Measurements from ENCODE around the gene PSMC5. TPM values are rescaled to one million over a fixed set of nuclear protein-coding genes. Genes with fewer than 3 reads are reported as not detected.
"Not testable (repeated sequence)": the region's sequence is repeated elsewhere in the genome, so short reads cannot be mapped to it uniquely, and the experiment has no call there.

PSMC5 gene
- total and polyA plus RNA-seq, 2 experiments from 2014 or later = 93.1 to 199 TPM

DNA sequence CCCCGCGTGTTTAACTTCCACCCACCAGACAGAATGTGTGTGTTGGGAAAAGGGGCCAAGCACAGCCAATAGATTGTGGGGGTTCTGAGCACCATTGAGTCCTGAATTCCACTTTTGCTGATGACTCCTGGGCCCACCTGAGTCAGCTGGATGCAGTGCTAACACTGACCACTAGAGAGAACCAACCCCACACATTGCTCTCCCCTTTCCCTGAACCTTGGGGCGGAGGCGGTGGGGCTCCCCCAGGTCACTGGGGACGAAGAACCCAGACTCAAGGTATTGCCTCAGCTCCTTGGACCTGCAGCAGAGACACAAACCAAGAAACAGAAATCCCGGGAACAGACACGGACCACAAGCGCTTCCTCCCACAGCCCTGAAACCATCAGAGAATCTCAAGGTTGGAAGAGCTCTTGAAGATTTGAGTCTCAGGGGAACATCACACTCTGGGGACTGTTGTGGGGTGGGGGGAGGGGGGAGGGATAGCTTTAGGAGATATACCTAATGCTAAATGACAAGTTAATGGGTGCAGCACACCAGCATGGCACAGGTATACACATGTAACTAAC lies 46.9 kb downstream of the PSMC5 start:
- H3K36me3 ChIP-seq (ENCODE audit: insufficient read depth); H3K27me3 ChIP-seq (ENCODE audit: insufficient read depth); H3K4me1 ChIP-seq (ENCODE audit: insufficient read depth); H3K9me3 Mint-ChIP-seq; DNase-seq (ENCODE audit: low spot score); H3K9me2 ChIP-seq (ENCODE audit: insufficient read depth); H2AFZ ChIP-seq; H3K4me1 Mint-ChIP-seq; H3K4me3 Mint-ChIP-seq; H3K79me2 ChIP-seq (replicated peaks; ENCODE audit: insufficient read depth); H3K4me2 ChIP-seq; H3K36me3 Mint-ChIP-seq (ENCODE audit: low read depth); H4K20me1 ChIP-seq (replicated peaks; ENCODE audit: insufficient read depth); H3K27me3 Mint-ChIP-seq (ENCODE audit: insufficient read depth, low read depth, poor library complexity); H3K27ac ChIP-seq (ENCODE audit: low read depth); H3K4me3 ChIP-seq; H3F3A ChIP-seq (replicated peaks; ENCODE audit: low read depth): not testable (repeated sequence)
- peak overlapping the region; percentile 66; the same call in 1 of the 2 replicates for H3K27ac Mint-ChIP-seq
- TF ChIP-seq, protein P1, sequence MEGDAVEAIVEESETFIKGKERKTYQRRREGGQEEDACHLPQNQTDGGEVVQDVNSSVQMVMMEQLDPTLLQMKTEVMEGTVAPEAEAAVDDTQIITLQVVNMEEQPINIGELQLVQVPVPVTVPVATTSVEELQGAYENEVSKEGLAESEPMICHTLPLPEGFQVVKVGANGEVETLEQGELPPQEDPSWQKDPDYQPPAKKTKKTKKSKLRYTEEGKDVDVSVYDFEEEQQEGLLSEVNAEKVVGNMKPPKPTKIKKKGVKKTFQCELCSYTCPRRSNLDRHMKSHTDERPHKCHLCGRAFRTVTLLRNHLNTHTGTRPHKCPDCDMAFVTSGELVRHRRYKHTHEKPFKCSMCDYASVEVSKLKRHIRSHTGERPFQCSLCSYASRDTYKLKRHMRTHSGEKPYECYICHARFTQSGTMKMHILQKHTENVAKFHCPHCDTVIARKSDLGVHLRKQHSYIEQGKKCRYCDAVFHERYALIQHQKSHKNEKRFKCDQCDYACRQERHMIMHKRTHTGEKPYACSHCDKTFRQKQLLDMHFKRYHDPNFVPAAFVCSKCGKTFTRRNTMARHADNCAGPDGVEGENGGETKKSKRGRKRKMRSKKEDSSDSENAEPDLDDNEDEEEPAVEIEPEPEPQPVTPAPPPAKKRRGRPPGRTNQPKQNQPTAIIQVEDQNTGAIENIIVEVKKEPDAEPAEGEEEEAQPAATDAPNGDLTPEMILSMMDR (conservative IDR thresholded peaks at IDR 0.05; ENCODE audit: low read depth in 2 of 2) = peak; percentile 0 to 51; a peak in 2 of 4 replicates
- peak; percentile 92 for ATAC-seq

DNA sequence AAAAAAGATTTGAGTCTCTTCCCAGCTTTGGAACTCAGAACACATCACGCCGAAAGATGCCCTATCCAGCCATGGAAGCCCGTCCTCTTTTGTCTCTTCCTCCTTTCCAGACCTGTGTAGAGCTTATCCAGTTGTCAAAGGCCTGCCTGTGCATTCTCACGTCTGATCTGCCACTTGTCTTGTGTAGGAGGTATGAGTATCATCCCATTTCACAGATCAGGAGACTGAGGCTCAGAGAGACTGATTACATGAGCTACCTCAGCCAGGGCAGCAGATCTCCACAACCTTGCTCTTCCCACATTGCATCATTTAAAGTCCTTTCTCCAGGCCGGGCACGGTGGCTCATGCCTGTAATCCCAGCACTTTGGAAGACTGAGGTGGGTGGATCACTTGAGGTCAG lies 47.5 kb downstream of the PSMC5 start:
- not testable (repeated sequence) for H3K27me3 Mint-ChIP-seq (ENCODE audit: insufficient read depth, low read depth, poor library complexity); H3K79me2 ChIP-seq (replicated peaks; ENCODE audit: insufficient read depth); H3K27me3 ChIP-seq (ENCODE audit: insufficient read depth); H3F3A ChIP-seq (replicated peaks; ENCODE audit: low read depth); H3K9me2 ChIP-seq (ENCODE audit: insufficient read depth); H4K20me1 ChIP-seq (replicated peaks; ENCODE audit: insufficient read depth); H3K4me3 Mint-ChIP-seq; H2AFZ ChIP-seq; H3K27ac ChIP-seq (ENCODE audit: low read depth); H3K9me3 Mint-ChIP-seq; DNase-seq (ENCODE audit: low spot score); H3K4me3 ChIP-seq; H3K4me2 ChIP-seq; ATAC-seq; H3K36me3 ChIP-seq (ENCODE audit: insufficient read depth); H3K4me1 Mint-ChIP-seq; H3K4me1 ChIP-seq (ENCODE audit: insufficient read depth); H3K27ac Mint-ChIP-seq; H3K36me3 Mint-ChIP-seq (ENCODE audit: low read depth)

DNA sequence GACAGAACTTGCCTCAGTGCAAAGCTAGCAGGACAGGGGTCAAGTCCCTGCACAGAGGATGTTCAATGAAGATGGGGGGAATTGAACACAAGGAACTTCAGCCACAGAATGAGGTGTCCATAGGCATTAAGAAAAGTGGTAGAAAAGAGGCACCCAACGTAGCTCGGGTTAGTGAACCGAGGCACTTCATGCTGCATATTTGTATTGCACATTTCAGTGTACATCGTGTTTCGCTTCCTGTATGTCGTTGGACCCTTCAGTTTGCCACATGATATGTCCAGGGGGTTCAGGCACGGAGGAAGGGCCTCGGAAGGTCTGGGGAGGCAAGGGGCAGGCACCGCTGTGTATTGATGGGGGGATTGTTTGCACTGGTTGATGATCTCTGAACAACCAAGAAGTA lies 51.2 kb downstream of the PSMC5 start:
- DNase-seq (ENCODE audit: low spot score); H3K4me3 ChIP-seq; H4K20me1 ChIP-seq (replicated peaks; ENCODE audit: insufficient read depth); H3F3A ChIP-seq (replicated peaks; ENCODE audit: low read depth); ATAC-seq; H3K36me3 ChIP-seq (ENCODE audit: insufficient read depth); H3K27ac ChIP-seq (ENCODE audit: low read depth); H3K27me3 Mint-ChIP-seq (ENCODE audit: insufficient read depth, low read depth, poor library complexity); H3K4me2 ChIP-seq; H3K36me3 Mint-ChIP-seq (ENCODE audit: low read depth); H3K9me2 ChIP-seq (ENCODE audit: insufficient read depth); H3K27ac Mint-ChIP-seq; H3K4me3 Mint-ChIP-seq; H3K79me2 ChIP-seq (replicated peaks; ENCODE audit: insufficient read depth); H3K9me3 Mint-ChIP-seq; H2AFZ ChIP-seq; H3K27me3 ChIP-seq (ENCODE audit: insufficient read depth): not testable (repeated sequence)
- peaks cover 18% of the 10 kb centered on the region for H3K4me1 Mint-ChIP-seq
- H3K4me1 ChIP-seq (ENCODE audit: insufficient read depth) = peaks cover 14% of the 10 kb centered on the region; the same call in 1 of the 2 replicates

DNA sequence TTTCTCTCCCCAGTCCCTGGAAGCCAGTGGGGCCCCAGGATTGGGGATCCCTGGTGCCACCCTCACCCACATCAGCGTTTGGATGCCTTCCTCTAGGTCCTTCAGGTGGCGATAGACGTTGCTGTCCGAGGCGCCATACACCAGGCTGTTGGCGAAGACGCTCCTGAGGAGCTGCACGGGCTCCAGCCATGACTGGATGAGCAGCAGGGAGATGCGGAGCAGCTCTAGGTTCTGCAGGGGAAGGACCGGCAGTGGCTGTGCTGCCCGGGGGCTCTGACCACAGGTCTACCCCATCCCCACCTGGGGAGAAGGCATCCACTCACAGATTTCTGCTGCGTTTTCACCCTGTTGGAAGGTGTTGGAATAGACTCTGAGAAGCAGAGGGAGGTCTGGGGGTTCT lies 53.5 kb downstream of the PSMC5 start:
- no peaks in the 10 kb centered on the region for H3K36me3 ChIP-seq (ENCODE audit: insufficient read depth)
- Mint-ChIP-seq H3K27me3 (ENCODE audit: insufficient read depth, low read depth, poor library complexity) (peaks cover 3% of the 10 kb centered on the region), H3K4me1 (peaks cover 16% of the 10 kb centered on the region), H3K36me3 (ENCODE audit: low read depth) (no peaks in the 10 kb centered on the region), H3K9me3 (no peaks in the 10 kb centered on the region; the same call in 2 of the 3 replicates), H3K4me3 (peak overlapping the region; percentile 30; the same call in 1 of the 3 replicates), H3K27ac (no peak overlapping the region)
- peak overlapping the region; percentile 24; the same call in 1 of the 2 replicates for H3K4me3 ChIP-seq
- no peaks in the 10 kb centered on the region for H3K27me3 ChIP-seq (ENCODE audit: insufficient read depth)
- H2AFZ ChIP-seq = peak overlapping the region; percentile 95
- peaks cover 14% of the 10 kb centered on the region; the same call in 1 of the 2 replicates for H3K4me1 ChIP-seq (ENCODE audit: insufficient read depth)
- ATAC-seq (no peak), DNase-seq (ENCODE audit: low spot score) (no peak)
- H3K9me2 ChIP-seq (ENCODE audit: insufficient read depth) = no peaks in the 10 kb centered on the region
- no peaks in the 10 kb centered on the region for H3F3A ChIP-seq (replicated peaks; ENCODE audit: low read depth)
- no peaks in the 10 kb centered on the region for H4K20me1 ChIP-seq (replicated peaks; ENCODE audit: insufficient read depth)
- no peak overlapping the region for H3K27ac ChIP-seq (ENCODE audit: low read depth)
- peak overlapping the region; percentile 49; the same call in 1 of the 2 replicates for H3K4me2 ChIP-seq
- H3K79me2 ChIP-seq (replicated peaks; ENCODE audit: insufficient read depth) = no peaks in the 10 kb centered on the region
- TF ChIP-seq ZNF114 (CRISPR knock-in tag; IDR thresholded peaks at IDR 0.05) (no peak), ZNF331 (CRISPR knock-in tag; IDR thresholded peaks at IDR 0.05; ENCODE audit: low read depth) (no peak), CREB1 (CRISPR knock-in tag; IDR thresholded peaks at IDR 0.05; ENCODE audit: low read depth) (no peak), POLR2AphosphoS5 (IDR thresholded peaks at IDR 0.05; ENCODE audit: low read depth) (no peak), EZH2 (IDR thresholded peaks at IDR 0.05; ENCODE audit: low read depth, unreplicated experiment) (no peak)
- TF ChIP-seq, protein P1 (conservative IDR thresholded peaks at IDR 0.05; ENCODE audit: low read depth in 2 of 2) = no peak
- TF ChIP-seq, protein P2, sequence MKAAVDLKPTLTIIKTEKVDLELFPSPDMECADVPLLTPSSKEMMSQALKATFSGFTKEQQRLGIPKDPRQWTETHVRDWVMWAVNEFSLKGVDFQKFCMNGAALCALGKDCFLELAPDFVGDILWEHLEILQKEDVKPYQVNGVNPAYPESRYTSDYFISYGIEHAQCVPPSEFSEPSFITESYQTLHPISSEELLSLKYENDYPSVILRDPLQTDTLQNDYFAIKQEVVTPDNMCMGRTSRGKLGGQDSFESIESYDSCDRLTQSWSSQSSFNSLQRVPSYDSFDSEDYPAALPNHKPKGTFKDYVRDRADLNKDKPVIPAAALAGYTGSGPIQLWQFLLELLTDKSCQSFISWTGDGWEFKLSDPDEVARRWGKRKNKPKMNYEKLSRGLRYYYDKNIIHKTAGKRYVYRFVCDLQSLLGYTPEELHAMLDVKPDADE (IDR thresholded peaks at IDR 0.05) = no peak
